GM10266 (cell line): ENCODE measurements around the gene SMIM22.

Experiments used
- DNase-seq: peaks from one replicate; pipeline ENCODE4 v3.0.0; 2012; ENCODE audit errors: extremely low spot score
- CTCF ChIP-seq: IDR thresholded peaks from 2 replicates; pipeline ENCODE4 v1.5.1; 2012; ENCODE audit warnings: mild to moderate bottlenecking, low read depth; ENCODE audit not compliant: control insufficient read depth, insufficient read depth; ENCODE audit errors: missing control alignments

Gene SMIM22

GRCh38 chr16:4795181-4795827, at the start of gene SMIM22:
SMIM22 (plus strand) TSS chr16:4795369; CDS start chr16:4795735, 366 bp downstream.
- DNase-seq: no peak
- TF ChIP-seq CTCF: no peak

GRCh38 chr16:4746215-4746614, 49.0 kb upstream of the SMIM22 start:
- no peak for TF ChIP-seq CTCF
- no peak for DNase-seq

GRCh38 chr16:4746991-4747574, 48.1 kb upstream of the SMIM22 start:
- DNase-seq: no peak
- TF ChIP-seq CTCF: no peak

GRCh38 chr16:4747906-4748681, 47.1 kb upstream of the SMIM22 start:
- TF ChIP-seq CTCF: no peak

GRCh38 chr16:4748682-4749411, 46.3 kb upstream of the SMIM22 start:
- no peak for TF ChIP-seq CTCF
- no peak for DNase-seq

More at GRCh38 chr16:4747906-4748681, 47.1 kb upstream of the SMIM22 start:
- DNase-seq: peak; percentile 43

GRCh38 chr16:4749700-4750257, 45.4 kb upstream of the SMIM22 start:
- TF ChIP-seq CTCF: no peak
- DNase-seq: peak; percentile 65
